ENCODE measurements around the gene PIP5K1C. TPM values are rescaled to one million over a fixed set of nuclear protein-coding genes. Genes with fewer than 3 reads are reported as not detected.

The PIP5K1C gene
- total and polyA plus RNA-seq, 9 of the 15 experiments (the other 6 are each of a cell fraction or from before 2014, with no cell fraction given) = 0.38 to 22.1 (median 4.1) TPM

- no peak overlapping the region for H3K4me3 ChIP-seq
- intact Hi-C loops (cut with micrococcal nuclease) = no loop called here
- ATAC-seq (peak; percentile 18), DNase-seq (ENCODE audit: extremely low read depth in 1 of 4, low spot score in 3 of 4) (no peak), FAIRE-seq (no peak)
- no peaks in the 10 kb centered on the region; the same call in 1 of the 2 replicates for H3K9me3 ChIP-seq (replicated peaks; ENCODE audit: control insufficient read depth, insufficient read depth, low read depth, low read length)
- peaks cover 7% of the 10 kb centered on the region for H3K9me1 ChIP-seq (ENCODE audit: control insufficient read depth, insufficient read depth, low read length)
- WGBS (ENCODE audit: insufficient coverage, low coverage, missing lambda C conversion rate) = 60% methylated on average over 11 of the region's 12 CpGs
- H3K27me3 ChIP-seq (ENCODE audit: control insufficient read depth in 2 of 2, insufficient read depth in 2 of 2, low read length in 2 of 2) = no peaks in the 10 kb centered on the region
- H3K79me2 ChIP-seq (ENCODE audit: control insufficient read depth, insufficient read depth, low read length) = peaks cover 53% of the 10 kb centered on the region
- in situ Hi-C loops (cut with MboI) = no loop called here
- peaks cover 19% of the 10 kb centered on the region for H4K20me1 ChIP-seq (replicated peaks; ENCODE audit: control insufficient read depth, insufficient read depth, low read length)
- CTCF ChIA-PET (ENCODE audit: low intra/inter-chr PET ratio) = no interaction called here
- no peak overlapping the region for H2AFZ ChIP-seq (ENCODE audit: low read depth, low read length)
- H3K36me3 ChIP-seq (ENCODE audit: control insufficient read depth, insufficient read depth, low read length) = peaks cover 6% of the 10 kb centered on the region; the same call in 1 of the 3 replicates
- H3K9ac ChIP-seq (ENCODE audit: insufficient read depth in 1 of 2, low read depth in 2 of 2, low read length in 2 of 2) = peak overlapping the region in 1 of 2 experiments; percentile 38; a peak in 2 of 4 replicates
- H3K4me1 ChIP-seq (replicated peaks in 1 of 2; ENCODE audit: control insufficient read depth in 2 of 2, insufficient read depth in 2 of 2, low read length in 2 of 2) = peaks cover 13 to 65% of the 10 kb centered on the region in 2 experiments
- POLR2A ChIA-PET = interaction anchor here (0.6 to 1.4 kb wide), 4 partner anchors 14 to 152 kb away, joined by 3 to 6 read pairs (median 3); no protein-coding TSS in a partner anchor
- no TSS peak for BruUV-seq (replicated peaks)
- TF ChIP-seq NFIX (CRISPR knock-in tag; IDR thresholded peaks at IDR 0.05; ENCODE audit: low read depth) = no peak
- TF ChIP-seq SETDB1 (IDR thresholded peaks at IDR 0.05; ENCODE audit: low read length) = no peak
- TF ChIP-seq NFXL1 (CRISPR knock-in tag; IDR thresholded peaks at IDR 0.05) = no peak
- no peak for TF ChIP-seq E2F6 (IDR thresholded peaks at IDR 0.05; ENCODE audit: borderline replicate concordance in 1 of 2, extremely low read depth in 1 of 2, insufficient read depth in 1 of 2, insufficient read length in 1 of 2, low read depth in 1 of 2, low read length in 1 of 2, poor library complexity in 1 of 2, severe bottlenecking in 1 of 2)
- no peak for TF ChIP-seq PHB (CRISPR knock-in tag; IDR thresholded peaks at IDR 0.05)
- TF ChIP-seq CGGBP1 (CRISPR knock-in tag; IDR thresholded peaks at IDR 0.05) = no peak
- TF ChIP-seq RREB1 (CRISPR knock-in tag; IDR thresholded peaks at IDR 0.05) = no peak
- no peak for TF ChIP-seq SMARCE1 (IDR thresholded peaks at IDR 0.05)
- TF ChIP-seq ZNF431 (CRISPR knock-in tag; IDR thresholded peaks at IDR 0.05) = no peak
- no peak for TF ChIP-seq ZNF197 (CRISPR knock-in tag; IDR thresholded peaks at IDR 0.05; ENCODE audit: low read depth)
- H3K27ac ChIP-seq (ENCODE audit: extremely low read depth, low read depth, low read length) = peak overlapping the region; percentile 50; the same call in 1 of the 3 replicates
- peak overlapping the region; percentile 53 for H3K4me2 ChIP-seq (ENCODE audit: insufficient read depth, low read length)
These were observed 1.8 kb downstream of the PIP5K1C start for GRCh38 chr19:3698386-3698950.
